Activated T-cell treated with anti-CD3 and anti-CD28 coated beads, Interleukin-2, amount 50 U/mL, for 4 hours (primary cell): ENCODE results near the gene TEKT5. TPM values are rescaled to one million over a fixed set of nuclear protein-coding genes. Genes with fewer than 3 reads are reported as not detected.
"Not testable (repeated sequence)": the region's sequence is repeated elsewhere in the genome, so short reads cannot be mapped to it uniquely, and the experiment has no call there.

Experiments
- ATAC-seq, 2 donors: fragments of 200-7000 bp; cut with Tn5 transposase; one replicate each; pipeline ENCODE4 v1.10.0; 2021
- DNase-seq: peaks from one replicate; pipeline ENCODE4 v3.0.0-alpha.2; 2020
- H3K27me3 Mint-ChIP-seq: one replicate; pipeline ENCODE4 v1.8.0; 2021; ENCODE audit warnings: low read depth, mixed read lengths
- H3K36me3 Mint-ChIP-seq: one replicate; pipeline ENCODE4 v1.8.0; 2022; ENCODE audit warnings: mixed read lengths; ENCODE audit not compliant: insufficient read depth
- H3K4me1 Mint-ChIP-seq: one replicate; pipeline ENCODE4 v1.8.0; 2021; ENCODE audit warnings: low read depth, mixed read lengths
- H3K4me3 Mint-ChIP-seq: one replicate; pipeline ENCODE4 v1.8.0; 2021; ENCODE audit warnings: mild to moderate bottlenecking, moderate library complexity, mixed read lengths
- H3K9me3 Mint-ChIP-seq: one replicate; pipeline ENCODE4 v1.8.0; 2021; ENCODE audit warnings: mixed read lengths
- total RNA-seq, 3 donors: library from RNA; stranded (reverse); gene quantifications; one replicate each; pipeline ENCODE4 v1.2.1, GENCODE V29; 2021

TEKT5 gene
- total RNA-seq, 3 donors from 2014 or later: not detected

- Mint-ChIP-seq H3K4me1 (no peaks in the 10 kb centered on the region), H3K27me3 (peaks cover 4% of the 10 kb centered on the region), H3K9me3 (no peaks in the 10 kb centered on the region), H3K4me3 (no peak overlapping the region), H3K36me3 (no peaks in the 10 kb centered on the region)
- ATAC-seq: no peak
- DNase-seq: no peak
Measured at GRCh38 chr16:10641953-10642949, 52.5 kb downstream of the TEKT5 start.

- Mint-ChIP-seq H3K4me1 (no peaks in the 10 kb centered on the region), H3K36me3 (no peaks in the 10 kb centered on the region), H3K27me3 (peaks cover 4% of the 10 kb centered on the region)
Measured at GRCh38 chr16:10641555-10641952, 53.2 kb downstream of the TEKT5 start.

GRCh38 chr16:10640934-10641333 is 53.8 kb downstream of the TEKT5 start:
- no peak for DNase-seq
- no peak overlapping the region for H3K4me3 Mint-ChIP-seq
- H3K36me3 Mint-ChIP-seq: no peaks in the 10 kb centered on the region
- H3K4me1 Mint-ChIP-seq: no peaks in the 10 kb centered on the region
- peaks cover 4% of the 10 kb centered on the region for H3K27me3 Mint-ChIP-seq
- no peak for ATAC-seq
- no peaks in the 10 kb centered on the region for H3K9me3 Mint-ChIP-seq

More at GRCh38 chr16:10641555-10641952, 53.2 kb downstream of the TEKT5 start:
- ATAC-seq: no peak
- DNase-seq: no peak
- Mint-ChIP-seq H3K9me3 (no peaks in the 10 kb centered on the region), H3K4me3 (no peak overlapping the region)

GRCh38 chr16:10638101-10638500 is 56.6 kb downstream of the TEKT5 start:
- H3K27me3 Mint-ChIP-seq: peaks cover 4% of the 10 kb centered on the region
- ATAC-seq (no peak), DNase-seq (no peak)
- no peak overlapping the region for H3K4me3 Mint-ChIP-seq
- peaks cover 6% of the 10 kb centered on the region for H3K9me3 Mint-ChIP-seq
- no peaks in the 10 kb centered on the region for H3K36me3 Mint-ChIP-seq
- H3K4me1 Mint-ChIP-seq: no peaks in the 10 kb centered on the region

GRCh38 chr16:10637337-10638037 is 57.2 kb downstream of the TEKT5 start:
- Mint-ChIP-seq H3K36me3 (no peaks in the 10 kb centered on the region), H3K4me3 (no peak overlapping the region), H3K4me1 (no peaks in the 10 kb centered on the region), H3K27me3 (peaks cover 3% of the 10 kb centered on the region), H3K9me3 (peaks cover 6% of the 10 kb centered on the region)
- DNase-seq: no peak
- ATAC-seq: no peak

- H3K9me3 Mint-ChIP-seq: peaks cover 6% of the 10 kb centered on the region
- no peak overlapping the region for H3K4me3 Mint-ChIP-seq
- no peak for ATAC-seq
- no peak for DNase-seq
- H3K36me3 Mint-ChIP-seq: no peaks in the 10 kb centered on the region
- H3K27me3 Mint-ChIP-seq: no peaks in the 10 kb centered on the region
- no peaks in the 10 kb centered on the region for H3K4me1 Mint-ChIP-seq
Measured at GRCh38 chr16:10635365-10636021, 59.2 kb downstream of the TEKT5 start.

GRCh38 chr16:10633429-10633828 is 61.3 kb downstream of the TEKT5 start:
- not testable (repeated sequence) for H3K36me3 Mint-ChIP-seq, DNase-seq, H3K27me3 Mint-ChIP-seq, ATAC-seq, H3K9me3 Mint-ChIP-seq, H3K4me3 Mint-ChIP-seq, H3K4me1 Mint-ChIP-seq

GRCh38 chr16:10631886-10632285 is 62.8 kb downstream of the TEKT5 start:
- Mint-ChIP-seq H3K4me3 (no peak overlapping the region), H3K27me3 (peaks cover 2% of the 10 kb centered on the region), H3K4me1 (no peaks in the 10 kb centered on the region), H3K9me3 (peaks cover 6% of the 10 kb centered on the region), H3K36me3 (no peaks in the 10 kb centered on the region)
- no peak for ATAC-seq
- no peak for DNase-seq

GRCh38 chr16:10629592-10629963 is 65.2 kb downstream of the TEKT5 start:
- Mint-ChIP-seq H3K4me1 (no peaks in the 10 kb centered on the region), H3K9me3 (peaks cover 3% of the 10 kb centered on the region), H3K36me3 (no peaks in the 10 kb centered on the region), H3K4me3 (no peak overlapping the region), H3K27me3 (peaks cover 2% of the 10 kb centered on the region)
- ATAC-seq: no peak
- no peak for DNase-seq

- no peak for ATAC-seq
- no peaks in the 10 kb centered on the region for H3K9me3 Mint-ChIP-seq
- no peaks in the 10 kb centered on the region for H3K4me1 Mint-ChIP-seq
- peaks cover 2% of the 10 kb centered on the region for H3K27me3 Mint-ChIP-seq
- H3K4me3 Mint-ChIP-seq: no peak overlapping the region
- DNase-seq: no peak
- H3K36me3 Mint-ChIP-seq: no peaks in the 10 kb centered on the region
Measured at GRCh38 chr16:10625595-10626357, 69.0 kb downstream of the TEKT5 start.

- H3K36me3 Mint-ChIP-seq: no peaks in the 10 kb centered on the region
- H3K4me3 Mint-ChIP-seq: no peak overlapping the region
- no peaks in the 10 kb centered on the region for H3K9me3 Mint-ChIP-seq
- DNase-seq: no peak
- peaks cover 6% of the 10 kb centered on the region for H3K27me3 Mint-ChIP-seq
- ATAC-seq: no peak
- H3K4me1 Mint-ChIP-seq: no peaks in the 10 kb centered on the region
Measured at GRCh38 chr16:10624527-10624926, 70.2 kb downstream of the TEKT5 start.

- ATAC-seq (no peak), DNase-seq (no peak)
- Mint-ChIP-seq H3K36me3 (no peaks in the 10 kb centered on the region), H3K4me3 (no peak overlapping the region), H3K27me3 (peaks cover 16% of the 10 kb centered on the region), H3K4me1 (no peaks in the 10 kb centered on the region), H3K9me3 (no peaks in the 10 kb centered on the region)
Measured at GRCh38 chr16:10623059-10623458, 71.7 kb downstream of the TEKT5 start.

- H3K36me3 Mint-ChIP-seq: no peaks in the 10 kb centered on the region
- H3K27me3 Mint-ChIP-seq: peaks cover 24% of the 10 kb centered on the region
- no peaks in the 10 kb centered on the region for H3K9me3 Mint-ChIP-seq
- DNase-seq: no peak
- no peak for ATAC-seq
- no peaks in the 10 kb centered on the region for H3K4me1 Mint-ChIP-seq
- no peak overlapping the region for H3K4me3 Mint-ChIP-seq
Measured at GRCh38 chr16:10622036-10622921, 72.5 kb downstream of the TEKT5 start.
